Mesodermal cell (in vitro differentiated cells): Measurements from ENCODE around the gene SLC43A3.

Experiments used
- H3K27ac ChIP-seq: 2 replicates; pipeline ENCODE4 v1.7.0; 2013; ENCODE audit warnings: mild to moderate bottlenecking, low read depth, low read length, moderate library complexity; ENCODE audit not compliant: severe bottlenecking
- H3K36me3 ChIP-seq: 2 replicates; pipeline ENCODE4 v1.7.1; 2013; ENCODE audit warnings: mild to moderate bottlenecking, low read length, moderate library complexity; ENCODE audit not compliant: control insufficient read depth, insufficient read depth
- H3K4me1 ChIP-seq: one replicate; pipeline ENCODE4 v1.7.1; 2013; ENCODE audit warnings: mild to moderate bottlenecking, low read length; ENCODE audit not compliant: insufficient read depth, control insufficient read depth, poor library complexity, severe bottlenecking
- H3K4me3 ChIP-seq: 2 replicates; pipeline ENCODE4 v1.7.0; 2013; ENCODE audit warnings: low read length, control low read depth, mild to moderate bottlenecking; ENCODE audit not compliant: insufficient read depth, poor library complexity, severe bottlenecking; ENCODE audit errors: extremely low read depth
- H3K9me3 ChIP-seq: 2 replicates; pipeline ENCODE4 v1.7.1; 2013; ENCODE audit warnings: mild to moderate bottlenecking, low read length, moderate library complexity; ENCODE audit not compliant: control insufficient read depth
- WGBS, 2 experiments: methylation state at CpG; one replicate each; pipeline ENCODE4 v1.1.5; 2013; ENCODE audit warnings: missing lambda C conversion rate in 2 of 2; ENCODE audit not compliant: insufficient coverage in 2 of 2; 5-methylcytosine and 5-hydroxymethylcytosine counted together

The SLC43A3 gene

GRCh38 chr11:57378186-57378585 is 48.7 kb downstream of the SLC43A3 start:
- Histone ChIP-seq H3K27ac (no peak overlapping the region), H3K4me1 (peaks cover 3% of the 10 kb centered on the region), H3K4me3 (no peak overlapping the region), H3K36me3 (no peaks in the 10 kb centered on the region), H3K9me3 (no peaks in the 10 kb centered on the region)

GRCh38 chr11:57377107-57377506 is 49.8 kb downstream of the SLC43A3 start:
- 68% methylated on average over 4 to 5 of the region's 5 CpGs for WGBS, 2 experiments
- H3K9me3 ChIP-seq: no peaks in the 10 kb centered on the region
- H3K36me3 ChIP-seq: no peaks in the 10 kb centered on the region
- no peak overlapping the region for H3K4me3 ChIP-seq
- no peak overlapping the region for H3K27ac ChIP-seq
- H3K4me1 ChIP-seq: peaks cover 3% of the 10 kb centered on the region

- Histone ChIP-seq H3K9me3 (no peaks in the 10 kb centered on the region), H3K4me3 (no peak overlapping the region)
- 46 to 56% methylated on average over 9 to 14 of the region's 26 CpGs for WGBS, 2 experiments
These were observed 50.5 kb downstream of the SLC43A3 start for GRCh38 chr11:57376095-57377090.

GRCh38 chr11:57375490-57375889 is 51.4 kb downstream of the SLC43A3 start:
- peaks cover 3% of the 10 kb centered on the region for H3K4me1 ChIP-seq
- no peaks in the 10 kb centered on the region for H3K9me3 ChIP-seq
- no peak overlapping the region for H3K27ac ChIP-seq
- H3K4me3 ChIP-seq: no peak overlapping the region
- WGBS, 2 experiments: 86 to 89% methylated on average over 1 of the region's 2 CpGs
- H3K36me3 ChIP-seq: no peaks in the 10 kb centered on the region

More at GRCh38 chr11:57376095-57377090, 50.5 kb downstream of the SLC43A3 start:
- Histone ChIP-seq H3K27ac (no peak overlapping the region), H3K4me1 (peaks cover 3% of the 10 kb centered on the region), H3K36me3 (no peaks in the 10 kb centered on the region)

GRCh38 chr11:57374966-57375365 is 52.0 kb downstream of the SLC43A3 start:
- Histone ChIP-seq H3K4me3 (no peak overlapping the region), H3K36me3 (no peaks in the 10 kb centered on the region), H3K27ac (no peak overlapping the region), H3K9me3 (no peaks in the 10 kb centered on the region), H3K4me1 (peaks cover 3% of the 10 kb centered on the region)
- WGBS, 2 experiments: 92% methylated on average over 3 of the region's 3 CpGs

GRCh38 chr11:57373146-57373545 is 53.8 kb downstream of the SLC43A3 start:
- Histone ChIP-seq H3K9me3 (no peaks in the 10 kb centered on the region), H3K27ac (no peak overlapping the region), H3K4me1 (peaks cover 3% of the 10 kb centered on the region), H3K4me3 (no peak overlapping the region), H3K36me3 (no peaks in the 10 kb centered on the region)
- WGBS, 2 experiments: no CpG with 5 or more reads among the region's 3 CpGs

- Histone ChIP-seq H3K4me1 (no peaks in the 10 kb centered on the region), H3K9me3 (no peaks in the 10 kb centered on the region), H3K4me3 (no peak overlapping the region), H3K36me3 (no peaks in the 10 kb centered on the region), H3K27ac (no peak overlapping the region)
These were observed 56.0 kb downstream of the SLC43A3 start for GRCh38 chr11:57370941-57371340.

GRCh38 chr11:57370251-57370650 is 56.7 kb downstream of the SLC43A3 start:
- H3K36me3 ChIP-seq: no peaks in the 10 kb centered on the region
- H3K9me3 ChIP-seq: no peaks in the 10 kb centered on the region
- 75 to 100% methylated on average over 3 to 5 of the region's 7 CpGs for WGBS, 2 experiments
- H3K4me3 ChIP-seq: no peak overlapping the region
- no peaks in the 10 kb centered on the region for H3K4me1 ChIP-seq
- no peak overlapping the region for H3K27ac ChIP-seq

GRCh38 chr11:57368845-57369232 is 58.1 kb downstream of the SLC43A3 start:
- WGBS, 2 experiments: 91 to 94% methylated on average over 3 to 5 of the region's 5 CpGs
- no peaks in the 10 kb centered on the region for H3K4me1 ChIP-seq

GRCh38 chr11:57368106-57368844 is 58.6 kb downstream of the SLC43A3 start:
- Histone ChIP-seq H3K9me3 (no peaks in the 10 kb centered on the region), H3K27ac (no peak overlapping the region), H3K36me3 (no peaks in the 10 kb centered on the region), H3K4me1 (no peaks in the 10 kb centered on the region), H3K4me3 (no peak overlapping the region)
- 86 to 98% methylated on average over 11 to 18 of the region's 19 CpGs for WGBS, 2 experiments

More at GRCh38 chr11:57368845-57369232, 58.1 kb downstream of the SLC43A3 start:
- no peaks in the 10 kb centered on the region for H3K9me3 ChIP-seq
- H3K27ac ChIP-seq: no peak overlapping the region
- H3K4me3 ChIP-seq: no peak overlapping the region
- H3K36me3 ChIP-seq: no peaks in the 10 kb centered on the region
